Endothelial cell of umbilical vein (primary cell): Measurements from ENCODE around the gene SKIL. TPM values are rescaled to one million over a fixed set of nuclear protein-coding genes. Genes with fewer than 3 reads are reported as not detected.

Experiments used
- BruUV-seq: library from RNA; stranded (reverse); fragments of 400-500 nt; replicated peaks from 2 replicates; lab custom pipeline; 2021; lab: Mats Ljungman, UMichigan
- CTCF ChIA-PET: fragments of 300-600, 350-600 bp; sonication (Branson Sonifier 250); formaldehyde crosslinking; loops from one replicate; lab custom pipeline; 2021; ENCODE audit warnings: antibody characterized with exemption, inconsistent platforms; lab: Charles Lee
- POLR2A ChIA-PET: fragments of 300-600, 350-600 bp; sonication (Branson Sonifier 250); formaldehyde crosslinking; loops from one replicate; lab custom pipeline; 2021; ENCODE audit warnings: antibody characterized with exemption, inconsistent platforms; lab: Charles Lee
- DNase-seq: peaks from one replicate; pipeline ENCODE4 v3.0.0-alpha.2; 2011; ENCODE audit warnings: low read depth, low spot score
- FAIRE-seq: peaks from 2 replicates; lab custom pipeline; 2011; peaks lifted over from hg19 to GRCh38; lab: Jason Lieb, UNC
- H2AFZ ChIP-seq: 2 replicates; pipeline ENCODE4 v1.6.0; 2012; ENCODE audit warnings: low read depth, low read length, control low read depth, inconsistent platforms
- H3K27ac ChIP-seq: 2 replicates; pipeline ENCODE4 v1.5.1; 2011; ENCODE audit warnings: low read depth, mild to moderate bottlenecking, control low read depth, low read length, moderate library complexity; ENCODE audit not compliant: insufficient read depth
- H3K27me3 ChIP-seq, 2 experiments: 2 replicates each; pipeline versions ENCODE4 v1.6.0 to v1.6.1; 2011; ENCODE audit warnings: low read length in 2 of 2, mixed read lengths in 1 of 2; ENCODE audit not compliant: control insufficient read depth in 2 of 2, insufficient read depth in 2 of 2
- H3K36me3 ChIP-seq, 2 experiments: 2 replicates in 1 of 2; 3 replicates in 1 of 2; pipeline ENCODE4 v1.5.1; 2011; ENCODE audit warnings: low read length in 2 of 2, mild to moderate bottlenecking in 1 of 2, moderate library complexity in 1 of 2; ENCODE audit not compliant: control insufficient read depth in 2 of 2, insufficient read depth in 2 of 2; ENCODE audit errors: extremely low read depth in 1 of 2
- H3K4me1 ChIP-seq: 3 replicates; pipeline ENCODE4 v1.5.1; 2011; ENCODE audit warnings: mild to moderate bottlenecking, low read length; ENCODE audit not compliant: control insufficient read depth, insufficient read depth; ENCODE audit errors: extremely low read depth
- H3K4me2 ChIP-seq: 2 replicates; pipeline ENCODE4 v1.6.1; 2011; ENCODE audit warnings: low read length, control low read depth, mixed read lengths; ENCODE audit not compliant: insufficient read depth
- H3K4me3 ChIP-seq, 3 experiments: fragments of 200-600 bp in 1 of 3; sonication (generic), shearing (Covaris generic) in 1 of 3; replicated peaks in 1 of 3; 2 replicates each; pipeline ENCODE4 v1.5.1; 2011 to 2016; ENCODE audit warnings: control low read depth in 3 of 3, low read length in 3 of 3, mild to moderate bottlenecking in 2 of 3, inconsistent platforms in 1 of 3, low read depth in 1 of 3, moderate library complexity in 1 of 3; ENCODE audit not compliant: insufficient read depth in 1 of 3
- H3K79me2 ChIP-seq: 2 replicates; pipeline ENCODE4 v1.6.0; 2012; ENCODE audit warnings: low read length, inconsistent platforms; ENCODE audit not compliant: control insufficient read depth, insufficient read depth
- H3K9ac ChIP-seq: replicated peaks from 2 replicates; pipeline ENCODE3; 2011; ENCODE audit warnings: low read length, control low read depth; ENCODE audit not compliant: insufficient read depth; ENCODE audit errors: extremely low read depth
- H3K9me1 ChIP-seq: replicated peaks from 3 replicates; pipeline ENCODE4 v1.6.0; 2011; ENCODE audit warnings: mild to moderate bottlenecking, low read length; ENCODE audit not compliant: control insufficient read depth, insufficient read depth; ENCODE audit errors: extremely low read depth
- H3K9me3 ChIP-seq: replicated peaks from 2 replicates; pipeline ENCODE4 v1.5.1; 2012; ENCODE audit warnings: low read length, inconsistent platforms; ENCODE audit not compliant: control insufficient read depth, insufficient read depth
- H4K20me1 ChIP-seq: replicated peaks from 2 replicates; pipeline ENCODE3; 2011; ENCODE audit warnings: mild to moderate bottlenecking, low read length; ENCODE audit not compliant: control insufficient read depth, insufficient read depth; ENCODE audit errors: extremely low read depth
- EZH2 ChIP-seq: IDR thresholded peaks from 2 replicates; pipeline ENCODE4 v1.6.1; 2012; ENCODE audit warnings: borderline replicate concordance, low read depth, mild to moderate bottlenecking, moderate library complexity, low read length, inconsistent platforms; ENCODE audit not compliant: severe bottlenecking
- FOS ChIP-seq: IDR thresholded peaks from 2 replicates; pipeline ENCODE4 v1.6.1; 2011; ENCODE audit warnings: mild to moderate bottlenecking, low read length, moderate library complexity, borderline replicate concordance; ENCODE audit not compliant: insufficient read depth
- GATA2 ChIP-seq: IDR thresholded peaks from 2 replicates; pipeline ENCODE4 v1.7.0; 2011; ENCODE audit warnings: low read depth, mild to moderate bottlenecking, moderate library complexity, mixed read lengths, low read length; ENCODE audit not compliant: insufficient read length, insufficient read depth
- JUN ChIP-seq: IDR thresholded peaks from 2 replicates; pipeline ENCODE4 v1.6.1; 2011; ENCODE audit warnings: borderline replicate concordance, low read depth; ENCODE audit not compliant: insufficient read length, insufficient read depth
- MYC ChIP-seq: IDR thresholded peaks from one replicate; pipeline ENCODE4 v1.6.1; 2011; ENCODE audit warnings: mild to moderate bottlenecking, low read depth, low read length
- POLR2A ChIP-seq: IDR thresholded peaks from 2 replicates; pipeline ENCODE4 v1.6.1; 2012; ENCODE audit warnings: low read depth, mild to moderate bottlenecking, control low read depth, low read length
- POLR2AphosphoS5 ChIP-seq: IDR thresholded peaks from 2 replicates; pipeline ENCODE4 v1.6.1; 2012; ENCODE audit warnings: low read depth, mild to moderate bottlenecking, control low read depth, low read length, moderate library complexity; ENCODE audit not compliant: insufficient read depth
- dilution Hi-C: fragments of 300-500 bp; cut with MboI; formaldehyde crosslinking; loops from one replicate; pipeline ENCODE4 v1.15.0; 2019; ENCODE audit warnings: low sequenced_read_pairs; ENCODE audit not compliant: extremely low pct_ligation_motif_present
- intact Hi-C: fragments of 100-400 bp; cut with micrococcal nuclease; formaldehyde crosslinking; loops from one replicate; pipeline ENCODE4 v1.10.0; 2022
- polyA plus RNA-seq, 4 experiments: library from polyadenylated mRNA; depleted of rRNA in 3 of 4; stranded (reverse) in 3 of 4; unstranded in 1 of 4; fragments of >200 nt; gene quantifications; 2 replicates each; pipeline versions ENCODE4 v1.2.1 to v1.2.3, GENCODE V29; 2011 to 2012; ENCODE audit warnings: missing spikeins in 1 of 4
- total RNA-seq: library from RNA; stranded (reverse); gene quantifications from 2 replicates; pipeline ENCODE4 v1.2.3, GENCODE V29; 2021
- TF ChIP-seq, protein P1 (sequence below): IDR thresholded peaks from 2 replicates; pipeline ENCODE4 v1.6.1; 2011; ENCODE audit not compliant: insufficient read depth, insufficient read length
- TF ChIP-seq, protein P2 (sequence below), 2 donors: IDR thresholded peaks; 1 replicate in 1 of 2; 2 replicates in 1 of 2; pipeline ENCODE4 v1.5.1; 2011; ENCODE audit warnings: low read length in 2 of 2, mild to moderate bottlenecking in 2 of 2, moderate library complexity in 2 of 2, control low read depth in 1 of 2, inconsistent platforms in 1 of 2, low read depth in 1 of 2; ENCODE audit not compliant: insufficient read depth in 1 of 2; ENCODE audit errors: extremely low read depth in 1 of 2

The SKIL gene
- total and polyA plus RNA-seq, 2 donors (not counting 3 experiments of a cell fraction or from before 2014, with no cell fraction given) = 18.4 to 135 TPM

DNA sequence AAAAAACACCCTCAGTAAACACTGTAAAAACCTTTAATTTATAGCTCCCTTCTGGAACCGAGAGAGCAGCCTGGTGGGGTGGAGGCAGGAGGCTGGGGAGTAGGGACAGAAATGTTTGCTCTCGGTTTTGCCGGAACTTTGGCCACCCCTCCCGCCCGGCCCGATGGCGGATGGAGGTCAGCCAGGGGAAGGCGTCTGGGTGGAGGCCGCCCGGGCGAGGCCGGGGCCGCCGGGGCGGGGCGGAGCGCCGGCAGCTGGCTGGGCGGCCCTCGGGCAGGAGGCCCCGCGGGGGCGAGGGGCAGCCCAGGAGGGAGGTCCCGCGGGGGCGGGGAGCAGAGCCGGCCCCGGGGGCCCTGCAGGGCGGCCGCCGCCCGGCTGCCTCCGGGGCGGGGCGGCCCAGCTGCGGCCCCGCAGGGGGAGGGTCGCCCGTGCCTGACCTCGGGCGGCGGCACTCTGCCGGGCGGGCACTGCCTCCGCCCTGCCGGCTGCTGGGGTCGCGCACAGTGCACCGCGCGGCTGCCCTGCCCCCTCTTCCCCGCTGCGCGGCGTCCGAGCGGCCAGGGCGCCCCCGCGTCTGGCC is 829 bp upstream of the SKIL start:
- peaks cover 40% of the 10 kb centered on the region for H3K79me2 ChIP-seq
- peak overlapping the region; percentile 100 for H3K27ac ChIP-seq
- FAIRE-seq = no peak
- intact Hi-C loops (loop anchor here (1.0 to 5.0 kb wide), 9 partner anchors 12 to 694 kb away; partner anchors contain the start of genes MECOM, MYNN, PHC3 and PRKCI), dilution Hi-C loops (no loop called here)
- no peaks in the 10 kb centered on the region for H3K9me1 ChIP-seq
- no TSS peak for BruUV-seq
- peaks cover 2% of the 10 kb centered on the region for H4K20me1 ChIP-seq
- ChIA-PET CTCF (interaction anchor here (0.9 to 2.8 kb wide), 18 partner anchors 9 to 492 kb away, joined by 3 to 16 read pairs (median 6); no protein-coding TSS in a partner anchor), POLR2A (interaction anchor here (0.6 to 1.4 kb wide), 4 partner anchors 9 to 33 kb away, joined by 4 to 5 read pairs (median 4); no protein-coding TSS in a partner anchor)
- TF ChIP-seq POLR2A = peak; percentile 65
- peak; percentile 88 for TF ChIP-seq POLR2AphosphoS5
- TF ChIP-seq, protein P1, sequence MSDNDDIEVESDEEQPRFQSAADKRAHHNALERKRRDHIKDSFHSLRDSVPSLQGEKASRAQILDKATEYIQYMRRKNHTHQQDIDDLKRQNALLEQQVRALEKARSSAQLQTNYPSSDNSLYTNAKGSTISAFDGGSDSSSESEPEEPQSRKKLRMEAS = no peak
- TF ChIP-seq EZH2 = no peak
- TF ChIP-seq FOS = no peak
- TF ChIP-seq, protein P2, sequence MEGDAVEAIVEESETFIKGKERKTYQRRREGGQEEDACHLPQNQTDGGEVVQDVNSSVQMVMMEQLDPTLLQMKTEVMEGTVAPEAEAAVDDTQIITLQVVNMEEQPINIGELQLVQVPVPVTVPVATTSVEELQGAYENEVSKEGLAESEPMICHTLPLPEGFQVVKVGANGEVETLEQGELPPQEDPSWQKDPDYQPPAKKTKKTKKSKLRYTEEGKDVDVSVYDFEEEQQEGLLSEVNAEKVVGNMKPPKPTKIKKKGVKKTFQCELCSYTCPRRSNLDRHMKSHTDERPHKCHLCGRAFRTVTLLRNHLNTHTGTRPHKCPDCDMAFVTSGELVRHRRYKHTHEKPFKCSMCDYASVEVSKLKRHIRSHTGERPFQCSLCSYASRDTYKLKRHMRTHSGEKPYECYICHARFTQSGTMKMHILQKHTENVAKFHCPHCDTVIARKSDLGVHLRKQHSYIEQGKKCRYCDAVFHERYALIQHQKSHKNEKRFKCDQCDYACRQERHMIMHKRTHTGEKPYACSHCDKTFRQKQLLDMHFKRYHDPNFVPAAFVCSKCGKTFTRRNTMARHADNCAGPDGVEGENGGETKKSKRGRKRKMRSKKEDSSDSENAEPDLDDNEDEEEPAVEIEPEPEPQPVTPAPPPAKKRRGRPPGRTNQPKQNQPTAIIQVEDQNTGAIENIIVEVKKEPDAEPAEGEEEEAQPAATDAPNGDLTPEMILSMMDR (IDR thresholded peaks at IDR 0.05; ENCODE audit: extremely low read depth in 1 of 2, insufficient read depth in 1 of 2, low read depth in 1 of 2, low read length in 2 of 2) = no peak
- no peak for TF ChIP-seq GATA2
- TF ChIP-seq MYC = no peak
- no peak for TF ChIP-seq JUN
- peak overlapping the region; percentile 94 for H3K4me2 ChIP-seq
- peak overlapping the region; percentile 2 to 71 (median 36) for H3K4me3 ChIP-seq
- peaks cover 44% of the 10 kb centered on the region for H3K4me1 ChIP-seq
- H3K9me3 ChIP-seq = no peaks in the 10 kb centered on the region
- H3K27me3 ChIP-seq = no peaks in the 10 kb centered on the region
- peak overlapping the region; percentile 99 for H3K9ac ChIP-seq
- DNase-seq = peak; percentile 81
- peaks cover 2 to 9% of the 10 kb centered on the region in 2 experiments for H3K36me3 ChIP-seq
- H2AFZ ChIP-seq = no peak overlapping the region
